ENCODE data around the gene APBB1. TPM values are rescaled to one million over a fixed set of nuclear protein-coding genes. Genes with fewer than 3 reads are reported as not detected.
A peak's percentile ranks its signal among the peaks of the same experiment; 100 is the strongest.

Gene APBB1
- polyA plus RNA-seq (283 and 323 TPM in 2 replicates), polyA minus RNA-seq (257 and 277 TPM in 2 replicates)

GRCh38 chr11:6419009-6419631, at the start of gene APBB1:
APBB1 (minus strand) TSS chr11:6419094; CDS start chr11:6411347, 7,747 bp downstream.
- Histone ChIP-seq H3K9ac (ENCODE audit: low read length) (peak within 1 kb of the TSS; percentile 99), H3K27ac (ENCODE audit: low read length) (peak within 1 kb of the TSS; percentile 96)
- TF ChIP-seq POLR2AphosphoS5 (IDR thresholded peaks at IDR 0.05) (peak; percentile 84), EZH2 (IDR thresholded peaks at IDR 0.05; ENCODE audit: borderline replicate concordance, insufficient read depth, low read length, poor library complexity, severe bottlenecking) (no peak), REST (IDR thresholded peaks at IDR 0.05; ENCODE audit: borderline replicate concordance) (peak; percentile 61), EP300 (conservative IDR thresholded peaks at IDR 0.05; ENCODE audit: poor library complexity, severe bottlenecking) (peak; percentile 72), TAF1 (IDR thresholded peaks at IDR 0.05; ENCODE audit: low read depth) (no peak), MXI1 (conservative IDR thresholded peaks at IDR 0.05; ENCODE audit: poor library complexity, severe bottlenecking) (peak; percentile 80), RAD21 (conservative IDR thresholded peaks at IDR 0.05) (peak; percentile 44), SMC3 (conservative IDR thresholded peaks at IDR 0.05; ENCODE audit: poor library complexity) (peak; percentile 51), CTCF (IDR thresholded peaks at IDR 0.05; ENCODE audit: poor library complexity, severe bottlenecking) (peak; percentile 49)

GRCh38 chr11:6459099-6459450, 40.2 kb upstream of the APBB1 start:
- H3K9ac ChIP-seq (ENCODE audit: low read length), result no peak overlapping the region
- H3F3A ChIP-seq (ENCODE audit: insufficient read depth, low read length, poor library complexity, severe bottlenecking), result no peaks in the 10 kb centered on the region
- no peak overlapping the region for H3K4me3 ChIP-seq (ENCODE audit: low read length)
- no peaks in the 10 kb centered on the region for H3K79me2 ChIP-seq (replicated peaks; ENCODE audit: insufficient read depth, low read length)
- H3K4me2 ChIP-seq (ENCODE audit: low read length), result no peak overlapping the region
- no peaks in the 10 kb centered on the region for H3K27me3 ChIP-seq (ENCODE audit: insufficient read depth, low read depth, low read length)
- H4K20me1 ChIP-seq (ENCODE audit: insufficient read depth), result no peaks in the 10 kb centered on the region
- H2AFZ ChIP-seq (ENCODE audit: low read depth, low read length), result no peak overlapping the region
- no peaks in the 10 kb centered on the region for H3K9me2 ChIP-seq (ENCODE audit: insufficient read depth, low read length)
- no peak for TF ChIP-seq POLR2AphosphoS5 (IDR thresholded peaks at IDR 0.05)
- TF ChIP-seq SMC3 (conservative IDR thresholded peaks at IDR 0.05; ENCODE audit: poor library complexity), result no peak
- no peak for TF ChIP-seq RAD21 (conservative IDR thresholded peaks at IDR 0.05)
- TF ChIP-seq EZH2 (IDR thresholded peaks at IDR 0.05; ENCODE audit: borderline replicate concordance, insufficient read depth, low read length, poor library complexity, severe bottlenecking), result no peak
- no peak for TF ChIP-seq CTCF (IDR thresholded peaks at IDR 0.05; ENCODE audit: poor library complexity, severe bottlenecking)
- TF ChIP-seq TAF1 (IDR thresholded peaks at IDR 0.05; ENCODE audit: low read depth), result no peak
- TF ChIP-seq MXI1 (conservative IDR thresholded peaks at IDR 0.05; ENCODE audit: poor library complexity, severe bottlenecking), result no peak
- no peak for TF ChIP-seq REST (IDR thresholded peaks at IDR 0.05; ENCODE audit: borderline replicate concordance)
- TF ChIP-seq EP300 (conservative IDR thresholded peaks at IDR 0.05; ENCODE audit: poor library complexity, severe bottlenecking), result no peak
- no peaks in the 10 kb centered on the region for H3K9me3 ChIP-seq (ENCODE audit: low read length)
- H3K27ac ChIP-seq (ENCODE audit: low read length), result no peak overlapping the region
- peaks cover 6% of the 10 kb centered on the region for H3K36me3 ChIP-seq (ENCODE audit: insufficient read depth, low read length)

More at GRCh38 chr11:6419009-6419631, at the start of gene APBB1:
- H3K27me3 ChIP-seq (ENCODE audit: insufficient read depth, low read depth, low read length), result no peaks in the 10 kb centered on the region
- H3F3A ChIP-seq (ENCODE audit: insufficient read depth, low read length, poor library complexity, severe bottlenecking), result no peaks in the 10 kb centered on the region
- H3K79me2 ChIP-seq (replicated peaks; ENCODE audit: insufficient read depth, low read length), result peaks cover 58% of the 10 kb centered on the region
- H4K20me1 ChIP-seq (ENCODE audit: insufficient read depth), result no peaks in the 10 kb centered on the region
- no peaks in the 10 kb centered on the region for H3K9me2 ChIP-seq (ENCODE audit: insufficient read depth, low read length)
- H2AFZ ChIP-seq (ENCODE audit: low read depth, low read length), result peak within 1 kb of the TSS; percentile 98
- H3K4me3 ChIP-seq (ENCODE audit: low read length), result peak within 1 kb of the TSS; percentile 96
- H3K4me2 ChIP-seq (ENCODE audit: low read length), result peak within 1 kb of the TSS; percentile 89
- H3K36me3 ChIP-seq (ENCODE audit: insufficient read depth, low read length), result peaks cover 7% of the 10 kb centered on the region
- H3K9me3 ChIP-seq (ENCODE audit: low read length), result no peaks in the 10 kb centered on the region

Measured in neural cell (in vitro differentiated cells).